Caco-2 (cell line): ENCODE results near the gene IGFBP7. TPM values are rescaled to one million over a fixed set of nuclear protein-coding genes. Genes with fewer than 3 reads are reported as not detected.

ENCODE experiments used
- BruUV-seq: library from RNA; stranded (reverse); fragments of 400-500 nt; replicated peaks from 2 replicates; lab custom pipeline; 2021; lab: Mats Ljungman, UMichigan
- CTCF ChIA-PET: fragments of 300-600 bp; sonication (Branson Sonifier 250); formaldehyde crosslinking; loops from one replicate; lab custom pipeline; 2022; ENCODE audit warnings: antibody characterized with exemption; lab: Charles Lee
- POLR2A ChIA-PET: fragments of 300-600 bp; sonication (Branson Sonifier 250); formaldehyde crosslinking; loops from one replicate; lab custom pipeline; 2022; ENCODE audit warnings: antibody characterized with exemption; lab: Charles Lee
- DNase-seq, 2 experiments: peaks; one replicate each; pipeline versions ENCODE4 v3.0.0 to v3.0.0-alpha.2; 2020 to 2022
- H3K27me3 ChIP-seq: replicated peaks from 2 replicates; pipeline ENCODE4 v1.6.0; 2011; ENCODE audit warnings: low read length; ENCODE audit not compliant: control insufficient read depth, insufficient read depth
- H3K36me3 ChIP-seq: 2 replicates; pipeline ENCODE4 v1.5.1; 2011; ENCODE audit warnings: low read length; ENCODE audit not compliant: control insufficient read depth, insufficient read depth
- H3K4me1 ChIP-seq: fragments of 250-450 bp; sonication (Bioruptor Pico); 2 replicates; pipeline ENCODE4 v1.5.1; 2020; ENCODE audit warnings: mild to moderate bottlenecking
- H3K4me3 ChIP-seq: 2 replicates; pipeline ENCODE4 v1.5.1; 2011; ENCODE audit warnings: low read depth, mild to moderate bottlenecking, control low read depth, low read length
- H3K9me3 ChIP-seq: fragments of 250-450 bp; sonication (Bioruptor Pico); 2 replicates; pipeline ENCODE4 v1.5.1; 2020; ENCODE audit warnings: mild to moderate bottlenecking, moderate library complexity
- H3K27ac Mint-ChIP-seq: one replicate; pipeline ENCODE4 v1.8.0; 2022; ENCODE audit warnings: mixed read lengths; ENCODE audit not compliant: unreplicated experiment
- H3K27me3 Mint-ChIP-seq: one replicate; pipeline ENCODE4 v1.8.0; 2022; ENCODE audit warnings: mixed read lengths; ENCODE audit not compliant: insufficient read depth, unreplicated experiment
- H3K36me3 Mint-ChIP-seq: one replicate; pipeline ENCODE4 v1.8.0; 2022; ENCODE audit warnings: mild to moderate bottlenecking, mixed read lengths; ENCODE audit not compliant: insufficient read depth, unreplicated experiment
- H3K4me1 Mint-ChIP-seq: one replicate; pipeline ENCODE4 v1.8.0; 2022; ENCODE audit warnings: low read depth, mixed read lengths; ENCODE audit not compliant: unreplicated experiment
- H3K4me3 Mint-ChIP-seq: one replicate; pipeline ENCODE4 v1.8.0; 2022; ENCODE audit warnings: mild to moderate bottlenecking, moderate library complexity, mixed read lengths; ENCODE audit not compliant: unreplicated experiment
- H3K9me3 Mint-ChIP-seq: one replicate; pipeline ENCODE4 v1.8.0; 2022; ENCODE audit warnings: mixed read lengths; ENCODE audit not compliant: unreplicated experiment
- intact Hi-C: fragments of 100-400 bp; cut with micrococcal nuclease; formaldehyde crosslinking; loops from one replicate; pipeline ENCODE4 v1.10.0; 2022; ENCODE audit not compliant: unreplicated experiment
- total RNA-seq: library from RNA; stranded (reverse); gene quantifications from 2 replicates; pipeline ENCODE4 v1.2.3, GENCODE V29; 2022
- TF ChIP-seq, protein P1 (sequence below), 2 experiments: fragments of 200-600 bp in 1 of 2; IDR thresholded peaks; 1 replicate in 1 of 2; 2 replicates in 1 of 2; pipeline versions ENCODE4 v1.5.1 to v1.8.0; 2011 to 2022; ENCODE audit warnings: antibody characterized with exemption in 1 of 2, control low read depth in 1 of 2, inconsistent platforms in 1 of 2, low read depth in 1 of 2, low read length in 1 of 2, mild to moderate bottlenecking in 1 of 2, moderate library complexity in 1 of 2; ENCODE audit not compliant: insufficient read depth in 1 of 2, severe bottlenecking in 1 of 2, unreplicated experiment in 1 of 2

IGFBP7 gene
- total RNA-seq, 1 experiment from 2014 or later: 40.4 TPM

DNA sequence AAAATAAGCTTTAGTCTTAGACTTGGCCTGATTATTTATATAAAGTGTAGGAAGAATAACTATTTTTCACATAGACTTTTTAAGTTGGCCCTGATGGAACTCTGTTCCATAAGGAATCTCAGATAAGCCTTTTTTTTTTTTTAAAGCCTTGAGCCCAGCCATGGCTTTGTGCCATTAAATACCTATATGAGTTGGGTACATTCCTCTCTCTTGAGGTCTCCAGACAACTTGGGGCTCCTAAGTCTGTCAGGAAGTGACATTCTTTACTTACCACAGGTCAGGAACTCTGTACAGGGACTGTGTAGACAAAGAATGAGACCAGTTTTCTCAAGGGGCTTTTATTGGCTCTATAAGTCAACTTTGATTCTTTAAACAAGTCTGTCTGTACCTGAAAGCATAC lies 27.1 kb upstream of the IGFBP7 start:
- TF ChIP-seq, protein P1, sequence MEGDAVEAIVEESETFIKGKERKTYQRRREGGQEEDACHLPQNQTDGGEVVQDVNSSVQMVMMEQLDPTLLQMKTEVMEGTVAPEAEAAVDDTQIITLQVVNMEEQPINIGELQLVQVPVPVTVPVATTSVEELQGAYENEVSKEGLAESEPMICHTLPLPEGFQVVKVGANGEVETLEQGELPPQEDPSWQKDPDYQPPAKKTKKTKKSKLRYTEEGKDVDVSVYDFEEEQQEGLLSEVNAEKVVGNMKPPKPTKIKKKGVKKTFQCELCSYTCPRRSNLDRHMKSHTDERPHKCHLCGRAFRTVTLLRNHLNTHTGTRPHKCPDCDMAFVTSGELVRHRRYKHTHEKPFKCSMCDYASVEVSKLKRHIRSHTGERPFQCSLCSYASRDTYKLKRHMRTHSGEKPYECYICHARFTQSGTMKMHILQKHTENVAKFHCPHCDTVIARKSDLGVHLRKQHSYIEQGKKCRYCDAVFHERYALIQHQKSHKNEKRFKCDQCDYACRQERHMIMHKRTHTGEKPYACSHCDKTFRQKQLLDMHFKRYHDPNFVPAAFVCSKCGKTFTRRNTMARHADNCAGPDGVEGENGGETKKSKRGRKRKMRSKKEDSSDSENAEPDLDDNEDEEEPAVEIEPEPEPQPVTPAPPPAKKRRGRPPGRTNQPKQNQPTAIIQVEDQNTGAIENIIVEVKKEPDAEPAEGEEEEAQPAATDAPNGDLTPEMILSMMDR (IDR thresholded peaks at IDR 0.05; ENCODE audit: insufficient read depth in 1 of 2, low read depth in 1 of 2, low read length in 1 of 2, severe bottlenecking in 1 of 2, unreplicated experiment in 1 of 2): no peak
- CTCF ChIA-PET: interaction anchor here (0.7 kb wide), 1 partner anchor 69 kb away, joined by 3 read pairs; no protein-coding TSS in a partner anchor
- intact Hi-C loops: no loop called here
- Mint-ChIP-seq H3K9me3 (no peaks in the 10 kb centered on the region), H3K27me3 (no peaks in the 10 kb centered on the region), H3K27ac (no peak overlapping the region), H3K4me3 (no peak overlapping the region), H3K36me3 (no peaks in the 10 kb centered on the region), H3K4me1 (peaks cover 6% of the 10 kb centered on the region)
- BruUV-seq: no TSS peak
- POLR2A ChIA-PET: no interaction called here
- Histone ChIP-seq H3K36me3 (no peaks in the 10 kb centered on the region), H3K27me3 (no peaks in the 10 kb centered on the region), H3K4me1 (peaks cover 3% of the 10 kb centered on the region), H3K4me3 (no peak overlapping the region), H3K9me3 (no peaks in the 10 kb centered on the region)
- DNase-seq: no peak

DNA sequence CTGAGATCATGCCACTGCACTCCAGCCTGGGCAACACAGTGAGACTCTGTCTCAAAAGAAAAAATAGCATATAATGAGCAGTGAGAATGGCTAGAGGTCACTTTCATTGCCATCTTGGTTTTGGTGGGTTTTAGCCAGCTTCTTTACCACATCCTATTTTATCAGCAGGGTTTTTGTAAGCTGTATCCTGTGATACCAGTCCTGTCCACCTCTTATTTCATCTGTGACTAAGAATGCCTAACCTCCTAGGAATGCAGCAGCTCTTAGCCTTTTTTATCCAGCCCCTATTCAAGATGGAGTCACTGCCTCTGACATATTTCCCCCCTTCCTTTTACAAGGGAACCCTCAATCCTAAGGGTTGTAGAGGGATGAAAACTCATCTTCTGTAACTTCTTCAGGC lies 26.1 kb upstream of the IGFBP7 start:
- H3K27me3 ChIP-seq: no peaks in the 10 kb centered on the region
- TF ChIP-seq, protein P1 (IDR thresholded peaks at IDR 0.05; ENCODE audit: insufficient read depth in 1 of 2, low read depth in 1 of 2, low read length in 1 of 2, severe bottlenecking in 1 of 2, unreplicated experiment in 1 of 2): no peak
- H3K4me3 ChIP-seq: no peak overlapping the region
- H3K9me3 ChIP-seq: no peaks in the 10 kb centered on the region
- CTCF ChIA-PET: no interaction called here
- BruUV-seq: no TSS peak
- no peaks in the 10 kb centered on the region for H3K27me3 Mint-ChIP-seq
- POLR2A ChIA-PET: no interaction called here
- peaks cover 16% of the 10 kb centered on the region for H3K4me1 Mint-ChIP-seq
- no peak overlapping the region for H3K4me3 Mint-ChIP-seq
- H3K9me3 Mint-ChIP-seq: no peaks in the 10 kb centered on the region
- intact Hi-C loops: no loop called here
- no peaks in the 10 kb centered on the region for H3K36me3 ChIP-seq
- H3K36me3 Mint-ChIP-seq: no peaks in the 10 kb centered on the region
- no peak overlapping the region for H3K27ac Mint-ChIP-seq
- no peak for DNase-seq
- peaks cover 12% of the 10 kb centered on the region for H3K4me1 ChIP-seq

DNA sequence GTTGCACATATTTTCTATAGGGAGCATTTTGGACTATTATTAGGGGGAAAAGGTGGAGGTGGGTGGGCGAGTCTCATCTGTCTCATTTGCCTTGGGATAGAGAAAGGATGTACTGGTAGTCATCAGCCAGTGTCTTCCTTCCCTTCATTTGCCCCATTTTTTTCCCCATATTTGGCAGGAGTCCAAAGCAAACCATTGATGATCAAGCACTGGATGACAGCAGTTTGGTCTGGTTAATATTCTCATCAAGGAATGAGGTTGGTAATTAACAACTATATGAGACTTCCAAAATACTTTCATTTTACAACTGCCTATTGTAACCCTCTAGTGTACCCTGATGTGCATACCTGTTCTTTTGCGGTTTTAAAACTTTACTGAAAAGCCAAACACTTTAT lies 22.6 kb upstream of the IGFBP7 start:
- Mint-ChIP-seq H3K27me3 (no peaks in the 10 kb centered on the region), H3K4me3 (no peak overlapping the region), H3K9me3 (peaks cover 2% of the 10 kb centered on the region), H3K4me1 (peaks cover 17% of the 10 kb centered on the region), H3K27ac (peak overlapping the region; percentile 75), H3K36me3 (no peaks in the 10 kb centered on the region)
- ChIA-PET POLR2A (interaction anchor here (0.5 to 0.9 kb wide), 2 partner anchors 54 to 698 kb away, joined by 3 to 4 read pairs; no protein-coding TSS in a partner anchor), CTCF (interaction anchor here (0.6 to 1.3 kb wide), 2 partner anchors 31 to 95 kb away, joined by 5 to 6 read pairs; no protein-coding TSS in a partner anchor)
- intact Hi-C loops: loop anchor here (1.0 kb wide), 2 partner anchors 54 to 94 kb away; no protein-coding TSS in a partner anchor
- no peak for DNase-seq
- TF ChIP-seq, protein P1 (IDR thresholded peaks at IDR 0.05; ENCODE audit: insufficient read depth in 1 of 2, low read depth in 1 of 2, low read length in 1 of 2, severe bottlenecking in 1 of 2, unreplicated experiment in 1 of 2): no peak
- no peaks in the 10 kb centered on the region for H3K27me3 ChIP-seq
- H3K9me3 ChIP-seq: no peaks in the 10 kb centered on the region
- BruUV-seq: no TSS peak
- peaks cover 14% of the 10 kb centered on the region for H3K4me1 ChIP-seq
- no peaks in the 10 kb centered on the region for H3K36me3 ChIP-seq
- no peak overlapping the region for H3K4me3 ChIP-seq
